Activated T-helper 17 cell treated with anti-CD3 and anti-CD28 coated beads, Interleukin-2, amount 50 U/mL, for 72 hours (primary cell): ENCODE measurements around the gene GLT1D1. TPM values are rescaled to one million over a fixed set of nuclear protein-coding genes. Genes with fewer than 3 reads are reported as not detected.
"Not testable (repeated sequence)": the region's sequence is repeated elsewhere in the genome, so short reads cannot be mapped to it uniquely, and the experiment has no call there.

Experiments used
- ATAC-seq: fragments of 150-1000 bp; cut with Tn5 transposase; replicated peaks from 2 replicates; pipeline ENCODE4 v1.10.0; 2021; ENCODE audit warnings: mild to moderate bottlenecking, moderate library complexity
- H3K27ac Mint-ChIP-seq: one replicate; pipeline ENCODE4 v1.8.0; 2022; ENCODE audit warnings: mixed read lengths
- H3K27me3 Mint-ChIP-seq: one replicate; pipeline ENCODE4 v1.8.0; 2022; ENCODE audit warnings: mixed read lengths
- H3K36me3 Mint-ChIP-seq: one replicate; pipeline ENCODE4 v1.8.0; 2022; ENCODE audit warnings: low read depth, mild to moderate bottlenecking, mixed read lengths
- H3K4me1 Mint-ChIP-seq: one replicate; pipeline ENCODE4 v1.8.0; 2022; ENCODE audit warnings: mixed read lengths
- H3K4me3 Mint-ChIP-seq: one replicate; pipeline ENCODE4 v1.8.0; 2022; ENCODE audit warnings: mild to moderate bottlenecking, mixed read lengths
- H3K9me3 Mint-ChIP-seq: one replicate; pipeline ENCODE4 v1.8.0; 2022; ENCODE audit warnings: mixed read lengths
- total RNA-seq, 2 donors: library from RNA; stranded (reverse); gene quantifications; one replicate each; pipeline ENCODE4 v1.2.3, GENCODE V29; 2022

Gene GLT1D1
- total RNA-seq, 2 donors from 2014 or later = not detected

DNA sequence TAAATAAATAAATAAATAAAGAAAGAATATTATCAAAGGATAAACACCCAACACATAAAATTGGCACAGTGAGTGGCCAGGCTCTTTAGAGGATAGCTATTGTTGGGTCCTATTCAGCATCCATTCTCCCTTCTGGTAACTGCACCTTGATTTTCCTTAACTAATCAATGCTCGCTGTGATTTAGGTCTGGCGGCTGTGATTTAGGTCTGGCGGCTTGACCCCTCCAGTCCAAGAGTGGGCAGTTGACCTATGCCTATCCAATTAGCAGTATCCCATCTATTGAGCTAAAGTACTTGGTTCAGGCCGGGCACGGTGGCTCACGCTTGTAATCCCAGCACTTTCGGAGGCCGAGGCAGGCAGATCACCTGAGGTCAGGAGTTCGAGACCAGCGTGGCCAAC lies 19.9 kb upstream of the GLT1D1 start:
- no peak for ATAC-seq
- Mint-ChIP-seq H3K4me3 (no peak overlapping the region), H3K36me3 (no peaks in the 10 kb centered on the region), H3K4me1 (peaks cover 7% of the 10 kb centered on the region), H3K27ac (no peak overlapping the region), H3K27me3 (peaks cover 9% of the 10 kb centered on the region), H3K9me3 (no peaks in the 10 kb centered on the region)

DNA sequence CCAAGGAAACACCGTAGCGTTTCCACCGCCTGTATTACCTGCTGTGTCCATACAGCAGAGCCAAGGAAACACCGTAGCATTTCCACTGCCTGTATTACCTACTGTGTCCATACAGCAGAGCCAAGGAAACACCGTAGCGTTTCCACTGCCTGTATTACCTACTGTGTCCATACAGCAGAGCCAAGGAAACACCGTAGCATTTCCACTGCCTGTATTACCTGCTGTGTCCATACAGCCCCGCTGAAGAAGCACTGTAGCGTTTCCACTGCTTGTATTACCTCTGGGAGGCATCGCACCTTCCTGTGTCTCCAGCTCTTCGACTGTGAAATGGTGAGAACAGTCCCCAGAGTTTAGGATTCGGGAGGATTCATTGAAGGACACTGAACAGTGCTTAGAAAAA lies 13.4 kb upstream of the GLT1D1 start:
- not testable (repeated sequence) for H3K9me3 Mint-ChIP-seq, H3K27ac Mint-ChIP-seq, H3K4me3 Mint-ChIP-seq, H3K36me3 Mint-ChIP-seq, ATAC-seq, H3K4me1 Mint-ChIP-seq
- peaks cover 14% of the 10 kb centered on the region for H3K27me3 Mint-ChIP-seq

DNA sequence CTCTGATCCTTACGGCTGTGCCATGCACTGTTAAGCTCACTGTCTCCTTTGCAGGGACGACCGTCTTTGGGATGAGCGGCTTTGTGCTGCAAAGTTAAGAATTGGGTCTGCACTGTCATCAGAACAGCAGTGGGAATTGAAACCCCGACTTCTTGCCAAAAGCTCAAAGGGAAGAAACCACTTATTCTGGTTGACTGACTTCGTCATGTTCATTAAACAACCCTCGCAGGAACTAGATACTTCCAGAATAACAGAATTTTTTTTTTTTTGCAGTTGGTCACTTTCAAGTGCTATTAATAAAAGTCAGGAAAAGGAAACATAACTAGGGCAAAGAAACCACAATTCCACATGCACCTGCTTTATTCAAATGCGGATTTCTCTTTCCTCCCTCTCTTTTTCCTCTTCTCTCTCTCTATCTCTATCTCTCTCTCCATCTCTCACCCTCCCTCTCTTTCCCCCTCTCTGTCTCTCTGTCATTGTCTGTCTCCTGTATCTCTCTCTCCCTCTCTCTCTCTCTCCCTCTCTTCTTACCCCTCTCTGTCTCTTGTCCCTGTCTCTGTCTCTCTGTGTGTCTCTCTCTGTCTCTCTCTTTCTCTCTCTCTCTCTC lies 12.3 kb upstream of the GLT1D1 start:
- H3K9me3 Mint-ChIP-seq = no peaks in the 10 kb centered on the region
- no peak overlapping the region for H3K27ac Mint-ChIP-seq
- no peak for ATAC-seq
- peaks cover 8% of the 10 kb centered on the region for H3K4me1 Mint-ChIP-seq
- no peak overlapping the region for H3K4me3 Mint-ChIP-seq
- no peaks in the 10 kb centered on the region for H3K36me3 Mint-ChIP-seq
- peaks cover 14% of the 10 kb centered on the region for H3K27me3 Mint-ChIP-seq

DNA sequence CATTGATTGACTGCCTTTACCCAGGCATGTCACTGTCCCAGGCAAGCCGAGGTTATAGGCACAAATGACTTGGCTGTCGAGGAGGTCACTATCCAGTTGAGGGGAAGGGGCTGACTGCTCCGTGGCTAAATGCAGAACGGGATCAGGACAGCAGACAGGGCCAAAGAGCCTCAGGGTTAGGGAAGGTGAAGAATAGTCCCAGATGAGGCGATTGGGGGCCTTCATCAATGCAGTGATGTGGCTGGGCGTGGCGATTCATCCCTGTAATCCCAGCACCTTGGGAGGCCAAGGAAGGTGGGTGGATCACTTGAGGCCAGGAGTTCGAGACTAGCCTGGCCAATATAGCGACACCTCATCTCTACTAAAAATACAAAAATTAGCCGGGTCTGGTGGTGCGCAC lies 10.7 kb upstream of the GLT1D1 start:
- no peaks in the 10 kb centered on the region for H3K36me3 Mint-ChIP-seq
- no peaks in the 10 kb centered on the region for H3K9me3 Mint-ChIP-seq
- no peak overlapping the region for H3K4me3 Mint-ChIP-seq
- peaks cover 8% of the 10 kb centered on the region for H3K4me1 Mint-ChIP-seq
- no peak for ATAC-seq
- H3K27ac Mint-ChIP-seq = no peak overlapping the region
- peaks cover 10% of the 10 kb centered on the region for H3K27me3 Mint-ChIP-seq

DNA sequence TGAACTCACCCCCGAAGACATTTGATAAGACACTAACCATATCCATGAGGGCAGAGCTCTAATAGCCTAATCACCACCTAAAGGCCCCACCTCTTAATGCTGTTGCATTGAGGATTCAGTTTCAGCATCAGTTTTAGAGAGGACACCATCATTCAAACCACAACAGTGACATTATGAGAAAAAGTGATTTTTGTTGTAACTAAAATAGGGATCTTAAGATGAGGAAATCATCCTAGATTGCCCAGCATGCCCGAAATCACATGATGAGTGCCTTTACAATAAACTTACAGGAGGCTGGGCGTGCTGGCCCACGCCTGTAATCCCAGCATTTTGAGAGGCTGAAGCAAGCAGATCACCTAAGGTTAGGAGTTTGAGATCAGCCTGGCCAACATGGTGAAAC lies 9.7 kb upstream of the GLT1D1 start:
- no peak overlapping the region for H3K4me3 Mint-ChIP-seq
- H3K4me1 Mint-ChIP-seq = peaks cover 8% of the 10 kb centered on the region
- ATAC-seq = no peak
- no peak overlapping the region for H3K27ac Mint-ChIP-seq
- H3K9me3 Mint-ChIP-seq = no peaks in the 10 kb centered on the region
- H3K27me3 Mint-ChIP-seq = peaks cover 10% of the 10 kb centered on the region
- no peaks in the 10 kb centered on the region for H3K36me3 Mint-ChIP-seq

DNA sequence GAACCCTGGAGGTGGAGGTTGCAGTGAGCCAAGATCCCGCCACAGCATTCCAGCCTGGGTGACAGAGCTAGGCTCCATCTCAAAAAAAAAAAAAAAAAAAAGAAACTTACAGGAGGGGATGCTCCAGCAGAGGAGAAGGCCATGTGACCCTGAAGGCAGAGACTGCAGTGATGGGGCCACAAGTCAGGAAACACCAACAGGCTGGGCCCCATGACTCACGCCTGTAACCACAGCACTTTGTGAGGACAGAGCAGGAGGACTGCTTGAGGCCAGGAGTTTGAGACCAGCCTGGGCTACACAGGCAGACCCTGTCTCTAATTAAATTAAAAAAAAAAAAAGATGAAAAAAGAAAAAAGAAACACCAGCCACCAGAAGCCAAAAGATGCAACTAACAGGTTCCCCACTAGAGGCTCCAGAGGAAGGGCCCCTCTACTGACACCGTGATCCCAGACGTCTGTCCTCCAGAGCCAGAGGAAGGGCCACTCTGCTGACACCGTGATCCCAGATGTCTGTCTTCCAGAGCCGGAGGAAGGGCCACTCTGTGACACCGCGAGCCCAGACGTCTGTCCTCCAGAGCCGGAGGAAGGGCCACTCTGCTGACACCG lies 9.1 kb upstream of the GLT1D1 start:
- Mint-ChIP-seq H3K4me1 (peaks cover 8% of the 10 kb centered on the region), H3K27me3 (peaks cover 6% of the 10 kb centered on the region), H3K9me3 (no peaks in the 10 kb centered on the region), H3K36me3 (no peaks in the 10 kb centered on the region), H3K27ac (no peak overlapping the region), H3K4me3 (no peak overlapping the region)
- ATAC-seq = peak; percentile 63

DNA sequence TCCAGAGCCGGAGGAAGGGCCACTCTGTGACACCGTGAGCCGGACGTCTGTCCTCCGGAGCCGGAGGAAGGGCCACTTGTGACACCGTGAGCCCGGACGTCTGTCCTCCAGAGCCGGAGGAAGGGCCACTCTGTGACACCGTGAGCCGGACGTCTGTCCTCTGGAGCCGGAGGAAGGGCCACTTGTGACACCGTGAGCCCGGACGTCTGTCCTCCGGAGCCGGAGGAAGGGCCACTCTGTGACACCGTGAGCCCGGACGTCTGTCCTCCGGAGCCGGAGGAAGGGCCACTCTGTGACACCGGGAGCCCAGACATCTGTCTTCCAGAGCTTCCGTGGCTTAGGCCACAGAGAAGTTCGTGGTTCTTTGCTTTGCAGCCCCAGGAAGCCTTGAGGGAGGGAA lies 6.6 kb upstream of the GLT1D1 start:
- H3K36me3 Mint-ChIP-seq, H3K27ac Mint-ChIP-seq, ATAC-seq, H3K4me3 Mint-ChIP-seq, H3K27me3 Mint-ChIP-seq, H3K4me1 Mint-ChIP-seq, H3K9me3 Mint-ChIP-seq: not testable (repeated sequence)

DNA sequence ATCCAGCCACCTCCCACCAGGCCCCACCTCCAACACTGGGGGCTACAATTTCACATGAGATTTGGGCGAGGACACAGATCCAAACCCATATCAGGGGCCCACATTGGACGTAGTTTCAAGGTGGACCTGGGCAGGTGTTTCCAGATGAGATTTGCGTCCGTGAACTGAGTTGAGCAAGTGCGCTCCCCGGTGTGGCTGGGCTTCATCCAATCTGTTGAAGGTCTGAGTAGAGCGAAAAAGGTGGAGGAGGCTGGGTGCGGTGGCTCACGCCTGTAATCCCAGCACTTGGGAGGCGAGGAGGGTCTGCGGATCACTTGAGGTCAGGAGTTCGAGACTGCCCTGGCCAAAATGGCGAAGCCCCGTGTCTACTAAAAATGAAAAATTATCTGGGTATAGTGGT lies 4.9 kb upstream of the GLT1D1 start:
- H3K36me3 Mint-ChIP-seq = no peaks in the 10 kb centered on the region

DNA sequence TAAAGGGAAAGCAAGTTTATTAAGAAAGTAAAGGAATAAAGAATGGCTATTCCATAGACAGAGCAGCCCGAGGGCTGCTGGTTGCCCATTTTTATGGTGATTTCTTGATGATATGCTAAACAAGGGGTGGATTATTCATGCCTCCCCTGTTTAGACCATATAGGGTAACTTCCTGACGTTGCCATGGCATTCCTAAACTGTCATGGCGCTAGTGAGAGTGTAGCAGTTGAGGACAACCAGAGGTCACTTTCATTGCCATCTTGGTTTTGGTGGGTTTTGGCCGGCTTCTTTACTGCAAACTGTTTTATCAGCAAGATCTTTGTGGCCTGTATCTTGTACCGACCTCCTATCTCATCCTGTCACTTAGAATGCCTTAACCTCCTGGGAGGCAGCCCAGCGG lies 3.5 kb upstream of the GLT1D1 start:
- H3K27me3 Mint-ChIP-seq = peaks cover 20% of the 10 kb centered on the region
- H3K4me3 Mint-ChIP-seq, H3K27ac Mint-ChIP-seq, H3K4me1 Mint-ChIP-seq, H3K36me3 Mint-ChIP-seq, ATAC-seq, H3K9me3 Mint-ChIP-seq: not testable (repeated sequence)

More for the DNA sequence above, 4.9 kb upstream of the GLT1D1 start:
- Mint-ChIP-seq H3K4me3 (no peak overlapping the region), H3K27me3 (peaks cover 11% of the 10 kb centered on the region), H3K4me1 (no peaks in the 10 kb centered on the region), H3K9me3 (no peaks in the 10 kb centered on the region), H3K27ac (no peak overlapping the region)
- ATAC-seq = no peak

DNA sequence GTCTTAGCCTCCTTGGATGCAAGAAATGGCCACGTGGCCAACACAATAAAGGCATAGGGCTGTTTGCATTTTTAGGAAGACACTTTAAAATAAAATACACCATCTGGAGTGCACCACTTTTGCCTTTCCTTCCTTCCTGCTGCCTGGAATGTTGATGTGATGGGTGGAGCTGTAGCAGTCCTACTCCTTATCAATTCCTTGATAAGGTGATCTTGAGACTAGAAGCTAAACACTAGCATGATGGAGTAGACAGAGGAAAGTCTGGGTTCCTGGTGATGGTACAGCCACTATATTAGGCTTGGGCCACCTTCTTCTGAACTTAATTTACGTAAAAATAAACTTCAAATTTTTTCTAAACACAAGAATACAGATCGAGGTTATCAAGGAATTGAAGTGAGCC lies 2.9 kb upstream of the GLT1D1 start:
- Mint-ChIP-seq H3K4me3 (no peak overlapping the region), H3K27me3 (peaks cover 22% of the 10 kb centered on the region), H3K27ac (no peak overlapping the region), H3K9me3 (no peaks in the 10 kb centered on the region), H3K4me1 (no peaks in the 10 kb centered on the region), H3K36me3 (no peaks in the 10 kb centered on the region)
- no peak for ATAC-seq

DNA sequence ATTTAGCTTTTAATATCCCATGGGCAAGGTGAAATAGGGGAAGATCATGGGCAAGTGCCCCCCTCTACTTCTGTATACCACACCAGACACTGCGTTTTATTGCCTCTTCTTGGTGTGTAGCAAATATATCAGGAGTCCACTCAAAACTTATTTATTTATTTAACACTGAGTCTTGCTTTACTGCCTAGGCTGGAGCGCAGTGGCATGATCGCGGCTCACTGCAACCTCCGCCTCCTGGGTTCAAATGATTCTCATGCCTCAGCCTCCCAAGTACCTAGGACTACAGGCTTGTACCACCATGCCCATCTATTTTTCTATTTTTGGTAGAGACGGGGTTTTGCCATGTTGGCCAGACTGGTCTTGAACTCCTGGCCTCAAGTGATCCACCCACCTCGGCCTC lies 1.8 kb upstream of the GLT1D1 start:
- not testable (repeated sequence) for H3K27ac Mint-ChIP-seq, H3K4me3 Mint-ChIP-seq, H3K36me3 Mint-ChIP-seq, H3K4me1 Mint-ChIP-seq, ATAC-seq, H3K9me3 Mint-ChIP-seq
- H3K27me3 Mint-ChIP-seq = peaks cover 25% of the 10 kb centered on the region

DNA sequence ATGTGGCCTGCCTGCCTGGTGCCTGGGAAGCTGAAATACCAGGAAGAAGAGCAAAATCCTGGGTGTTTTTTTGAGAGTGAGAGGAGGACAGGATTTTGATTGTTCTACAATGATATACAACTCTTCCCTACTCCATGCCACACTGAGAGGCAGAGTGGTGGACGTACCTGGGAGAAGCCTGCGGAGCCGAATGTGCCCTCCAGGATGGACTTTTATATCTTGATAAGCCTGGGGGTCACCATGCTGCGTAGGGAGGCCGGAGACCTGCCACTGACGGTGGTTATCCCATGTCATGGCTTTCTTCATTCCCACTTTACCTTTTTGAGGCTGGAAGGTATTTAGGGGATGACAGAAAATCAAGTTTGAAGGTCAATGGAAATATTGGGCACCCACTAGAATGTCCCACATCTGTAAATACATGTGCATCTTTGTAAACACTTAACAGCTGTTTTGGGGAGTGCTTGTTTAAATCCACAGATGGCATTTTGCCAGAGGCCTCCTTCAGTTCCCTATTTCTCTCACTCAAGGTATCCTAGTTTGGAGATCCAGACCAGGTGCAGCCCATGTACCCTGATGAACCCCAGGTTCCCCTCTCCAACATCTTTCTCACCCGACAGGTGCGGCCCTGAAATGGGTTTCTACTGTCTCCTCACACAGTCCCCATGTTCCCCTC lies 1.1 kb upstream of the GLT1D1 start:
- Mint-ChIP-seq H3K27ac (no peak overlapping the region), H3K36me3 (no peaks in the 10 kb centered on the region), H3K4me3 (no peak overlapping the region), H3K9me3 (no peaks in the 10 kb centered on the region), H3K27me3 (peaks cover 28% of the 10 kb centered on the region), H3K4me1 (no peaks in the 10 kb centered on the region)
- ATAC-seq = no peak

DNA sequence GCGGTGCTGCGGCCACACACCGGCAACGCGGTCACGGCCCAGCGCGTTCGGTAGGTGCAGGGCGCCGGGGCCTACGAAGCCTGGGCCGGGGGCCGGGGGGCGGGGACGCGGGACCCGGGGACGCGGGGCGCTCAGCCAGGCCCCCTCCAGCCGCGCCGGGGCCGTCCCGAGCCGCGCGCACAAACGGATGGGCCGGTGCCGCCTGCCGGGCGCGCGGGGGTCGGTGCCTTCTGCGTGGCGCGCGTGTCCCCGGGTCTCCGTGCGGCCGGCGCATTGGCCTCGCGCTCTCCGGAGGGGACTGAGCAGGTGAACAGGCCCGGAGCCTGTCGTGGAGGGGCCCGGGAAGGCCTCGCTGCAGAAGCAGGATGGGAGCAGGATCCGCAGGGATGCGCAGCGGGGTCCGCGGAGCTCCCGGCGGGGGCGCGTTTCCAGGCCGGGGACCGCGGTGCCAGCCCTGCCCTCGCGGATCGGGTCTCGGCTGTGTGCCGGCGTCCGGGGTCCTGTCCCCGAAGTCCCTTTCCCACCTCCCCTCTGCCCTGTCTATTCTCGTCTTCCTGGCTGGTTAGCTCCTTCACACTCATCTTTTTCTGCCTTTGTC lies 421 bp downstream of the GLT1D1 start:
- no peaks in the 10 kb centered on the region for H3K4me1 Mint-ChIP-seq
- no peak overlapping the region for H3K27ac Mint-ChIP-seq
- no peaks in the 10 kb centered on the region for H3K36me3 Mint-ChIP-seq
- no peaks in the 10 kb centered on the region for H3K9me3 Mint-ChIP-seq
- no peak overlapping the region for H3K4me3 Mint-ChIP-seq
- peaks cover 33% of the 10 kb centered on the region for H3K27me3 Mint-ChIP-seq
- no peak for ATAC-seq

DNA sequence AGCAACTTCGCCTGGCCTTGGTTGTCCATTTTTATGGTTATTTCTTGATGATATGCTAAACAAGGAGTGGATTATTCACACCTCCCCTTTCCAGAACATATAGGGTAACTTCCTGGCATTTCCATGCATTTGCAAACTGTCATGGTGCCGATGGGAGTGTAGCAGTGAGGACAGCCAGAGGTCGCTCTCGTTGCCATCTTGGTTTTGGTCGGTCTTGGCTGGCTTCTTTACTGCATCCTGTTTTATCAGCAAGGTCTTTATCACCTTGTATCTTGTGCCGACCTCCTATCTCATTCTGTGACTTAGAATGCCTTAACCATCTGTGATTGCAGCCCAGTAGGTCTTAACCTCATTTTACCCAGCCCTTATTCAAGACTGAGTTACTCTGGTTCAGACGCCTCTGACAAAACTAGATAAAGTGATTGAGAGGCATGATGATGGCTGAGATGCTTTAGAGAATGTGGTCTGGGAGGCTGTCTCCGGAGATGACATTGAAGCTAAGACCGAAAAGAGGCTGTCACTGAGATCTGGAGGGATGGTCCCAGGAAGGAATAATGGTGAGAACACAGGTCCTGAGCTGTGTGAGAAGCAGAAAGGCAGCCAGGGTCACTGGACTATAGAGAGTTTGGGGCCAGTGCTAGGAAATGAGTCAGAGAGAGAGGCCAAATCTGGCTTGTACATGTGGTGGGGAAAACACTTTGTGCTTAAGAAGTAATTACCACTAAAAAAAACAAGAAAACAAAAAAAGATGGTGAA lies 2.9 kb downstream of the GLT1D1 start:
- H3K36me3 Mint-ChIP-seq = no peaks in the 10 kb centered on the region
- H3K4me1 Mint-ChIP-seq = no peaks in the 10 kb centered on the region
- H3K9me3 Mint-ChIP-seq = no peaks in the 10 kb centered on the region
- H3K4me3 Mint-ChIP-seq = no peak overlapping the region
- H3K27ac Mint-ChIP-seq = no peak overlapping the region
- H3K27me3 Mint-ChIP-seq = peaks cover 37% of the 10 kb centered on the region
- ATAC-seq = no peak

DNA sequence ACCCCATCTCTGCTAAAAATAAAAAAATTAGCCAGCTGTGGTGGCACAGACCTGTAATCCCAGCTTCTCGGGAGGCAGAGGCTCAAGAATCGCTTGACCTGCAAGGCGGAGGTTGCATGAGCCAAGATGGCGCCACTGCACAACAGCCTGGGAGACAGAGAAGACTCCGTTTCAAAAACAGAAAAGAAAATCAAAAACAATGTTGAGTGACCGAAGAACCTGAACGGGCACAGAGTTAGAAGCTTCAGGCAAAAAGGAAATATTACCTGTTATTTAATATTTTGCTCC lies 3.5 kb downstream of the GLT1D1 start:
- H3K4me3 Mint-ChIP-seq = no peak overlapping the region
- ATAC-seq = no peak
- H3K9me3 Mint-ChIP-seq = no peaks in the 10 kb centered on the region

More for the DNA sequence above, 3.5 kb downstream of the GLT1D1 start:
- no peaks in the 10 kb centered on the region for H3K36me3 Mint-ChIP-seq
- H3K27ac Mint-ChIP-seq = no peak overlapping the region
- peaks cover 35% of the 10 kb centered on the region for H3K27me3 Mint-ChIP-seq
- H3K4me1 Mint-ChIP-seq = no peaks in the 10 kb centered on the region
